ENCODE data around the gene ADGRG1.

DNA sequence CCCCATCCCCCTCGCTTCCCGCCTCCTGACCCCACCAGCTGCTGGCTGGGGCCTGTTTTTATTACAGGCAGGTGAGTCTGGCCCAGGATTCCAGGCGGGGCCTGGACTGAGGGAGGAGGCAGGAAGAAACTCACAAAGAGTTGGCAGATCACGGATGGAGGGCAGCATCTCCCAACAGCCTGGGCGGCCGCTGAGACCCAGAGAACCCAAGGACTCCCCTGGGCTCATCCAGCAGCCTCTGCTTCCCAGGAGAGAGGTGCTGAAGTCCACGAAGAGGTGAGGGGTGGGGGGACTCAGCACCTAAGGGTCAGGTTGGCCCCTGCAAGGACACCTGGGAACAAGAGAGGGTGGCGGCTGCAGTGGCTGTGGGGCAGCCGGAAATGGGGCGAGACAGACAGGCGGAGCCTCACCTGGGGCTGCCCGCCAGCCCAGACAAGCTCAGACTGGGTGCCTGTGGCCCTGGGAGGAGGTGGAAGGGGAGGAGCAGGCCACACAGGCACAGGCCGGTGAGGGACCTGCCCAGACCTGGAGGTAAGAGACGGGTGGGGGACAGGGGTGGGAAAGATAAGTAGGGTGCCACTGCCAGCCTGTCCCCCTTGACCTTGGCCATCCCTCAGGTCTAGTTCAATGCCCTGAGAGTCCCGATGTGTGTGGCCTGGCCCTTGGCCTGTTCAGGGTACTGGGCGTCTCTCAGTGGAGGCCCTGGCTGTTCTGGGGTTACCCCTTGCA lies 8.7 kb upstream of the ADGRG1 start:
- TF ChIP-seq POLR2AphosphoS5 (IDR thresholded peaks at IDR 0.05; ENCODE audit: low read depth, low read length) (no peak), SIN3A (IDR thresholded peaks at IDR 0.05; ENCODE audit: borderline replicate concordance, insufficient read depth, low read length) (no peak), TAF1 (IDR thresholded peaks at IDR 0.05; ENCODE audit: borderline replicate concordance, insufficient read depth, low read length) (no peak)

Data from PFSK-1 (cell line).